SH-SY5Y (cell line): ENCODE results near the gene ZFP36L1.

Experiments
- GATA2 ChIP-seq: IDR thresholded peaks from 2 replicates; pipeline ENCODE4 v1.6.1; 2011; ENCODE audit warnings: mild to moderate bottlenecking, low read depth, low read length
- GATA3 ChIP-seq: IDR thresholded peaks from 2 replicates; pipeline ENCODE4 v1.6.1; 2011; ENCODE audit warnings: low read depth, mild to moderate bottlenecking, low read length, moderate library complexity

The ZFP36L1 gene

GRCh38 chr14:68792979-68793733 is at the start of gene ZFP36L1:
TSS of gene ZFP36L1 (minus strand) at chr14:68793067. CDS start at chr14:68792938, 129 bp downstream.
- TF ChIP-seq GATA3 (no peak), GATA2 (no peak)

GRCh38 chr14:68842298-68842697 is 49.4 kb upstream of the ZFP36L1 start:
- TF ChIP-seq GATA3 (no peak), GATA2 (no peak)

- no peak for TF ChIP-seq GATA2
- no peak for TF ChIP-seq GATA3
Observed at GRCh38 chr14:68841016-68841809, 48.3 kb upstream of the ZFP36L1 start.

GRCh38 chr14:68840454-68840853 is 47.6 kb upstream of the ZFP36L1 start:
- TF ChIP-seq GATA3 (no peak), GATA2 (no peak)

GRCh38 chr14:68836082-68836481 is 43.2 kb upstream of the ZFP36L1 start:
- TF ChIP-seq GATA3 (no peak), GATA2 (no peak)

- TF ChIP-seq GATA2 (no peak), GATA3 (no peak)
Observed at GRCh38 chr14:68834816-68835215, 41.9 kb upstream of the ZFP36L1 start.

- no peak for TF ChIP-seq GATA2
- no peak for TF ChIP-seq GATA3
Observed at GRCh38 chr14:68828698-68829097, 35.8 kb upstream of the ZFP36L1 start.

GRCh38 chr14:68825729-68826128 is 32.9 kb upstream of the ZFP36L1 start:
- TF ChIP-seq GATA3 = no peak
- no peak for TF ChIP-seq GATA2

- TF ChIP-seq GATA3 (no peak), GATA2 (no peak)
Observed at GRCh38 chr14:68824517-68825347, 31.9 kb upstream of the ZFP36L1 start.

GRCh38 chr14:68824207-68824516 is 31.3 kb upstream of the ZFP36L1 start:
- TF ChIP-seq GATA2 (no peak), GATA3 (no peak)

- no peak for TF ChIP-seq GATA3
Observed at GRCh38 chr14:68823434-68824206, 30.8 kb upstream of the ZFP36L1 start.

GRCh38 chr14:68822926-68823325 is 30.1 kb upstream of the ZFP36L1 start:
- TF ChIP-seq GATA3 = no peak
- no peak for TF ChIP-seq GATA2

- TF ChIP-seq GATA3 (no peak), GATA2 (no peak)
Observed at GRCh38 chr14:68822132-68822651, 29.3 kb upstream of the ZFP36L1 start.

GRCh38 chr14:68820999-68821683 is 28.3 kb upstream of the ZFP36L1 start:
- TF ChIP-seq GATA2 = no peak
- TF ChIP-seq GATA3 = no peak
